B cell (primary cell): ENCODE results near the gene DDX17. TPM values are rescaled to one million over a fixed set of nuclear protein-coding genes. Genes with fewer than 3 reads are reported as not detected.

Experiments
- ATAC-seq: fragments of 200-7000 bp; cut with Tn5 transposase; one replicate; pipeline ENCODE4 v1.10.0; 2021; ENCODE audit warnings: low read depth, mild to moderate bottlenecking, moderate number of reproducible peaks, moderate library complexity
- CTCF ChIA-PET: fragments of 350-600 bp; sonication (Branson Sonifier 250); formaldehyde crosslinking; loops from one replicate; lab custom pipeline; 2021; ENCODE audit warnings: antibody characterized with exemption, inconsistent platforms; lab: Charles Lee
- POLR2A ChIA-PET: fragments of 350-600 bp; sonication (Branson Sonifier 250); formaldehyde crosslinking; loops from one replicate; lab custom pipeline; 2021; ENCODE audit warnings: antibody characterized with exemption; lab: Charles Lee
- DNase-seq: peaks from one replicate; pipeline ENCODE4 v3.0.0; 2013
- H2AFZ ChIP-seq: 2 replicates; pipeline ENCODE4 v1.6.1; 2012; ENCODE audit warnings: mild to moderate bottlenecking, low read depth, low read length; ENCODE audit not compliant: insufficient read depth, poor library complexity, severe bottlenecking
- H3K27ac ChIP-seq, 2 donors: 1 replicate in 1 of 2; 2 replicates in 1 of 2; pipeline ENCODE4 v1.5.1; 2012 to 2013; ENCODE audit warnings: low read length in 2 of 2, mild to moderate bottlenecking in 2 of 2, moderate library complexity in 1 of 2
- H3K27me3 ChIP-seq, 4 experiments: fragments of 200-600 bp in 1 of 4; sonication (generic) in 1 of 4; replicated peaks in 1 of 4; 1 replicate in 2 of 4; 2 replicates in 2 of 4; pipeline versions ENCODE4 v1.6.1 to v1.7.0; 2013 to 2016; ENCODE audit warnings: low read length in 3 of 4, mild to moderate bottlenecking in 2 of 4, mixed read lengths in 1 of 4, moderate library complexity in 1 of 4; ENCODE audit not compliant: insufficient read depth in 4 of 4, control insufficient read depth in 3 of 4; ENCODE audit errors: control extremely low read depth in 1 of 4
- H3K36me3 ChIP-seq, 2 experiments: replicated peaks in 1 of 2; 1 replicate in 1 of 2; 2 replicates in 1 of 2; pipeline versions ENCODE4 v1.6.1 to v1.7.1; 2013; ENCODE audit warnings: low read length in 1 of 2; ENCODE audit not compliant: insufficient read depth in 2 of 2, control insufficient read depth in 1 of 2; ENCODE audit errors: control extremely low read depth in 1 of 2, extremely low read depth in 1 of 2
- H3K4me1 ChIP-seq, 2 donors: fragments of 200-600 bp in 1 of 2; sonication (generic) in 1 of 2; 1 replicate in 1 of 2; 2 replicates in 1 of 2; pipeline versions ENCODE4 v1.5.1 to v1.6.1; 2013 to 2017; ENCODE audit warnings: low read length in 2 of 2; ENCODE audit not compliant: control insufficient read depth in 2 of 2, insufficient read depth in 2 of 2
- H3K4me2 ChIP-seq: replicated peaks from 2 replicates; pipeline ENCODE3; 2012; ENCODE audit warnings: mild to moderate bottlenecking, low read depth, low read length; ENCODE audit not compliant: poor library complexity, severe bottlenecking
- H3K4me3 ChIP-seq, 5 experiments: fragments of 200-600 bp in 1 of 5; sonication (generic) in 1 of 5; 1 replicate in 3 of 5; 2 replicates in 2 of 5; pipeline versions ENCODE4 v1.5.1 to v1.7.0; 2011 to 2016; ENCODE audit warnings: low read length in 4 of 5, mild to moderate bottlenecking in 4 of 5, low read depth in 2 of 5, control low read depth in 1 of 5, moderate library complexity in 1 of 5; ENCODE audit not compliant: insufficient read depth in 1 of 5; ENCODE audit errors: control extremely low read depth in 1 of 5, extremely low read depth in 1 of 5
- H3K79me2 ChIP-seq: fragments of 200-600 bp; sonication (generic); one replicate; pipeline ENCODE4 v1.6.0; 2016; ENCODE audit warnings: low read length; ENCODE audit not compliant: control insufficient read depth, insufficient read depth
- H3K9ac ChIP-seq: fragments of 200-600 bp; sonication (generic); 2 replicates; pipeline ENCODE4 v1.6.1; 2017; ENCODE audit warnings: mild to moderate bottlenecking, low read length, moderate library complexity
- H3K9me3 ChIP-seq, 3 donors: one replicate each; pipeline versions ENCODE4 v1.6.1 to v1.7.1; 2013; ENCODE audit warnings: low read length in 2 of 3; ENCODE audit not compliant: control insufficient read depth in 2 of 3, insufficient read depth in 1 of 3; ENCODE audit errors: control extremely low read depth in 1 of 3
- H4K20me1 ChIP-seq: 2 replicates; pipeline ENCODE4 v1.6.0; 2012; ENCODE audit warnings: mild to moderate bottlenecking, low read length; ENCODE audit not compliant: insufficient read depth, control insufficient read depth, poor library complexity, severe bottlenecking
- H3K27ac Mint-ChIP-seq: one replicate; pipeline ENCODE4 v1.8.0; 2021; ENCODE audit warnings: mixed read lengths
- H3K27me3 Mint-ChIP-seq: one replicate; pipeline ENCODE4 v1.8.0; 2021; ENCODE audit warnings: mixed read lengths
- H3K4me1 Mint-ChIP-seq: one replicate; pipeline ENCODE4 v1.8.0; 2021; ENCODE audit warnings: mixed read lengths
- H3K4me3 Mint-ChIP-seq: one replicate; pipeline ENCODE4 v1.8.0; 2021; ENCODE audit warnings: mixed read lengths
- H3K9me3 Mint-ChIP-seq: one replicate; pipeline ENCODE4 v1.8.0; 2022; ENCODE audit warnings: mixed read lengths; ENCODE audit not compliant: insufficient read depth
- EZH2 ChIP-seq: IDR thresholded peaks from 2 replicates; pipeline ENCODE4 v1.6.1; 2012; ENCODE audit warnings: borderline replicate concordance, low read depth, mild to moderate bottlenecking, moderate library complexity, low read length; ENCODE audit not compliant: insufficient read depth, poor library complexity, severe bottlenecking
- WGBS: methylation state at CpG from one replicate; pipeline ENCODE4 v1.1.5; 2013; ENCODE audit warnings: missing lambda C conversion rate; ENCODE audit not compliant: insufficient coverage; 5-methylcytosine and 5-hydroxymethylcytosine counted together
- intact Hi-C: fragments of 100-400 bp; cut with micrococcal nuclease; formaldehyde crosslinking; loops from one replicate; pipeline ENCODE4 v1.10.0; 2022
- polyA minus RNA-seq: library from RNA; depleted of rRNA, polyadenylated mRNA; stranded (reverse); fragments of >200 nt; gene quantifications from 2 replicates; pipeline ENCODE4 v1.2.3, GENCODE V29; 2012
- polyA plus RNA-seq: library from polyadenylated mRNA; depleted of rRNA; stranded (reverse); fragments of >200 nt; gene quantifications from 2 replicates; pipeline ENCODE4 v1.2.3, GENCODE V29; 2012
- total RNA-seq, 2 donors: library from RNA; stranded (reverse); fragments of 120-200 nt in 1 of 2; gene quantifications; 1 replicate in 1 of 2; 2 replicates in 1 of 2; pipeline versions ENCODE4 v1.2.3 to v1.2.4, GENCODE V29; 2013 to 2022
- TF ChIP-seq, protein P1 (sequence below): fragments of 200-600 bp; IDR thresholded peaks from one replicate; pipeline ENCODE4 v1.8.0; 2022; ENCODE audit warnings: antibody characterized with exemption, mild to moderate bottlenecking

The DDX17 gene
- total RNA-seq: 936 and 967 TPM in 2 replicates
- 531 TPM for total RNA-seq (2013)
- polyA plus RNA-seq: 754 and 1,009 TPM in 2 replicates
- polyA minus RNA-seq: 993 and 1,655 TPM in 2 replicates

DNA sequence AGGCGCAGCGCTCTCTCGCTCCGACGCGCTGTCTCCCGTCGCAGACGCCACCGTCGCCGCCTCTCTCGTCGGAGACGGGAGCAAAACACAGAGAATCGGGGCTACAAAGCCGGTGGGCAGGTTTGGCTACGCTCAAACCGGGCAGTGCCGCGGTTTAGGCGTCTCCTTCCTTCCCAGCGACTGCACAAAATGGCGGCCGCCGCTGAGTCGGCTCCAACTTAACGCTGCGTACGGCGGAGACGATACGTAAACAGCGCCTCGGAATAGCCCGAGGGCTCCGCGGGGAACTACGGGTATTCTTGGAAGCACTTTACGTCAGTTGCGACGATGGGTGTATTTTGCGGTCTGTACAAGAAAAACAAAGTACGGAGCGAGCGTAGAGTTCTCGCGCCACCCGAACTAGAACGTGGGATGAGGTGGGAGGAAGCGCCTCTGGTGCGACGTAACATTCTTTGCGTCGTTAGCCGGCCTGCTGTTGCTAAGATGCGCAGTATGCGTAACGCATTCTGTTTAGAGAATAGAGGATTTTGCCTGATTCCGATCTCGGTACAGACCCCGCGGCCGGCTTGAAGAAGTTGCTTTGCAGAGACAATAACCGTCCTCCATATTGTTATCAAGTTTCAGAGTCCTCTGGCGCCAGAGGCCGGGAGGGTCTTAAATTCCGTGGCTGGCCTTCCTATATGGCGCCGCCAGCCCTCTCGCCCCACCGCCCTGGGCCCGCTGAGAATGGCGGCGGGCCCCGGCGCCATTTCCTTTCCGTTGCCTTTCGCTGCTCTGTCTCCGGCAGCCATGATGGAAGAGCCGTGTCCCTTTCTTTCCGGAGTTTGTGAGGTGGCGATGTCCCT is at the start of gene DDX17:
DDX17 (minus strand) TSS at position 194 of the 845 bp plus-strand sequence.
- Mint-ChIP-seq H3K4me3 (peak within 1 kb of the TSS; percentile 99), H3K27ac (peak within 1 kb of the TSS; percentile 100), H3K4me1 (peaks cover 51% of the 10 kb centered on the region), H3K9me3 (no peaks in the 10 kb centered on the region), H3K27me3 (no peaks in the 10 kb centered on the region)
- Histone ChIP-seq H3K36me3 (peaks cover 0 to 29% of the 10 kb centered on the region in 2 experiments), H4K20me1 (peaks cover 11% of the 10 kb centered on the region), H3K27me3 (no peaks in the 10 kb centered on the region), H2AFZ (peak within 1 kb of the TSS; percentile 97), H3K79me2 (peaks cover 74% of the 10 kb centered on the region), H3K9me3 (peaks cover 0 to 9% (median 0%) of the 10 kb centered on the region in 3 donors), H3K4me3 (peak within 1 kb of the TSS; percentile 78 to 99 (median 93)), H3K4me2 (peak within 1 kb of the TSS; percentile 91), H3K9ac (peak within 1 kb of the TSS; percentile 99), H3K4me1 (peaks cover 39 to 40% of the 10 kb centered on the region in 2 donors), H3K27ac (peak within 1 kb of the TSS; percentile 98)
- peak; percentile 99 for DNase-seq
- WGBS: under 1% methylated on average over 83 of the region's 83 CpGs
- POLR2A ChIA-PET: interaction anchor here (1.2 kb wide), 1 partner anchor 17 kb away, joined by 3 read pairs; no protein-coding TSS in a partner anchor
- CTCF ChIA-PET: interaction anchor here (1.7 kb wide), 1 partner anchor 64 kb away, joined by 5 read pairs; the partner anchor contains the start of gene DMC1
- ATAC-seq: peak; percentile 87
- TF ChIP-seq EZH2: no peak
- TF ChIP-seq, protein P1, sequence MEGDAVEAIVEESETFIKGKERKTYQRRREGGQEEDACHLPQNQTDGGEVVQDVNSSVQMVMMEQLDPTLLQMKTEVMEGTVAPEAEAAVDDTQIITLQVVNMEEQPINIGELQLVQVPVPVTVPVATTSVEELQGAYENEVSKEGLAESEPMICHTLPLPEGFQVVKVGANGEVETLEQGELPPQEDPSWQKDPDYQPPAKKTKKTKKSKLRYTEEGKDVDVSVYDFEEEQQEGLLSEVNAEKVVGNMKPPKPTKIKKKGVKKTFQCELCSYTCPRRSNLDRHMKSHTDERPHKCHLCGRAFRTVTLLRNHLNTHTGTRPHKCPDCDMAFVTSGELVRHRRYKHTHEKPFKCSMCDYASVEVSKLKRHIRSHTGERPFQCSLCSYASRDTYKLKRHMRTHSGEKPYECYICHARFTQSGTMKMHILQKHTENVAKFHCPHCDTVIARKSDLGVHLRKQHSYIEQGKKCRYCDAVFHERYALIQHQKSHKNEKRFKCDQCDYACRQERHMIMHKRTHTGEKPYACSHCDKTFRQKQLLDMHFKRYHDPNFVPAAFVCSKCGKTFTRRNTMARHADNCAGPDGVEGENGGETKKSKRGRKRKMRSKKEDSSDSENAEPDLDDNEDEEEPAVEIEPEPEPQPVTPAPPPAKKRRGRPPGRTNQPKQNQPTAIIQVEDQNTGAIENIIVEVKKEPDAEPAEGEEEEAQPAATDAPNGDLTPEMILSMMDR: no peak
- intact Hi-C loops: loop anchor here (1.0 to 10.0 kb wide), 8 partner anchors 64 to 902 kb away; partner anchors contain the start of genes CBY1, CSNK1E, DMC1 and FAM227A
